GM04503 (cell line): Measurements from ENCODE around the gene MX2.
"Not testable (repeated sequence)": the region's sequence is repeated elsewhere in the genome, so short reads cannot be mapped to it uniquely, and the experiment has no call there.

ENCODE experiments used
- DNase-seq: peaks from one replicate; pipeline ENCODE4 v3.0.0-alpha.2; 2012; ENCODE audit warnings: low read depth

Gene MX2

GRCh38 chr21:41387042-41387819 is 25.4 kb downstream of the MX2 start:
- DNase-seq = no peak

- no peak for DNase-seq
These were observed 26.0 kb downstream of the MX2 start for GRCh38 chr21:41387824-41388223.

- no peak for DNase-seq
These were observed 26.4 kb downstream of the MX2 start for GRCh38 chr21:41388259-41388658.

- DNase-seq = no peak
These were observed 28.3 kb downstream of the MX2 start for GRCh38 chr21:41390043-41390639.

- no peak for DNase-seq
These were observed 32.1 kb downstream of the MX2 start for GRCh38 chr21:41393876-41394465.

GRCh38 chr21:41396558-41397075 is 34.8 kb downstream of the MX2 start:
- DNase-seq = no peak

GRCh38 chr21:41397471-41397891 is 35.7 kb downstream of the MX2 start:
- DNase-seq = no peak

- no peak for DNase-seq
These were observed 36.4 kb downstream of the MX2 start for GRCh38 chr21:41398251-41398650.

- DNase-seq = no peak
These were observed 37.0 kb downstream of the MX2 start for GRCh38 chr21:41398831-41399230.

GRCh38 chr21:41399246-41399800 is 37.5 kb downstream of the MX2 start:
- DNase-seq = no peak

GRCh38 chr21:41402231-41402630 is 40.4 kb downstream of the MX2 start:
- no peak for DNase-seq

GRCh38 chr21:41402796-41403195 is 41.0 kb downstream of the MX2 start:
- no peak for DNase-seq

GRCh38 chr21:41403331-41403730 is 41.5 kb downstream of the MX2 start:
- no peak for DNase-seq

GRCh38 chr21:41403966-41404365 is 42.1 kb downstream of the MX2 start:
- no peak for DNase-seq

GRCh38 chr21:41405321-41405720 is 43.5 kb downstream of the MX2 start:
- DNase-seq = no peak

- no peak for DNase-seq
These were observed 44.5 kb downstream of the MX2 start for GRCh38 chr21:41406340-41406739.

- DNase-seq = no peak
These were observed 46.0 kb downstream of the MX2 start for GRCh38 chr21:41407541-41408460.

- DNase-seq = no peak
These were observed 48.5 kb downstream of the MX2 start for GRCh38 chr21:41410361-41410760.

GRCh38 chr21:41410767-41411448 is 49.1 kb downstream of the MX2 start:
- no peak for DNase-seq

- DNase-seq = no peak
These were observed 49.7 kb downstream of the MX2 start for GRCh38 chr21:41411449-41412089.

GRCh38 chr21:41417505-41417904 is 55.7 kb downstream of the MX2 start:
- DNase-seq = not testable (repeated sequence)
